HepG2 (cell line): ENCODE data around the gene TK2. TPM values are rescaled to one million over a fixed set of nuclear protein-coding genes. Genes with fewer than 3 reads are reported as not detected.

Experiments used
- ARHGAP35 ChIP-seq: sonication (generic); formaldehyde crosslinking; IDR thresholded peaks from 2 replicates; pipeline ENCODE4 v1.9.0; 2022; ENCODE audit warnings: mild to moderate bottlenecking, inconsistent platforms, moderate library complexity, missing genetic modification reagents, borderline replicate concordance
- ATF1 ChIP-seq: IDR thresholded peaks from 2 replicates; pipeline ENCODE4 v1.6.1; 2016; ENCODE audit warnings: mild to moderate bottlenecking, control low read depth
- ETV5 ChIP-seq: IDR thresholded peaks from 2 replicates; pipeline ENCODE4 v1.6.1; 2018; ENCODE audit warnings: missing biosample characterization, missing genetic modification reagents, inconsistent platforms, borderline replicate concordance
- ISL2 ChIP-seq: sonication (generic); formaldehyde crosslinking; IDR thresholded peaks from 2 replicates; pipeline ENCODE4 v1.5.0; 2020; ENCODE audit warnings: missing genetic modification reagents
- MEIS1 ChIP-seq: sonication (generic); formaldehyde crosslinking; IDR thresholded peaks from 2 replicates; pipeline ENCODE4 v1.9.0; 2021; ENCODE audit warnings: mild to moderate bottlenecking, missing genetic modification reagents, moderate library complexity, borderline replicate concordance
- NFE2 ChIP-seq: sonication (generic); formaldehyde crosslinking; IDR thresholded peaks from 2 replicates; pipeline ENCODE4 v1.4.0; 2020; ENCODE audit warnings: missing genetic modification reagents
- TFDP2 ChIP-seq: sonication (generic); formaldehyde crosslinking; IDR thresholded peaks from 2 replicates; pipeline ENCODE4 v1.4.0; 2020; ENCODE audit warnings: missing genetic modification reagents
- ZC3H13 ChIP-seq: sonication (generic); formaldehyde crosslinking; IDR thresholded peaks from 2 replicates; pipeline ENCODE4 v1.8.1; 2023; ENCODE audit warnings: mild to moderate bottlenecking, missing genetic modification reagents, moderate library complexity
- ZNF101 ChIP-seq: sonication (generic); formaldehyde crosslinking; IDR thresholded peaks from 2 replicates; pipeline ENCODE4 v1.4.0; 2020; ENCODE audit warnings: mild to moderate bottlenecking, low read depth, missing genetic modification reagents, borderline replicate concordance
- ZNF292 ChIP-seq: sonication (generic); formaldehyde crosslinking; IDR thresholded peaks from 2 replicates; pipeline ENCODE4 v1.8.1; 2022; ENCODE audit warnings: mild to moderate bottlenecking, low read depth, missing genetic modification reagents, borderline replicate concordance
- ZNF3 ChIP-seq: IDR thresholded peaks from 2 replicates; pipeline ENCODE4 v1.7.0; 2017; ENCODE audit warnings: inconsistent platforms
- ZNF30 ChIP-seq: sonication (generic); formaldehyde crosslinking; IDR thresholded peaks from 2 replicates; pipeline ENCODE4 v1.5.0; 2020; ENCODE audit warnings: mild to moderate bottlenecking, missing genetic modification reagents
- ZNF576 ChIP-seq: sonication (generic); formaldehyde crosslinking; IDR thresholded peaks from 2 replicates; pipeline ENCODE4 v1.4.0; 2020; ENCODE audit warnings: mild to moderate bottlenecking, missing genetic modification reagents
- ZXDC ChIP-seq: sonication (generic); formaldehyde crosslinking; IDR thresholded peaks from 2 replicates; pipeline ENCODE4 v1.5.0; 2020; ENCODE audit warnings: mild to moderate bottlenecking, missing genetic modification reagents
- polyA plus RNA-seq, 8 experiments: library from polyadenylated mRNA; depleted of rRNA in 3 of 8; stranded (reverse) in 7 of 8; unstranded in 1 of 8; fragments of >200 nt; fragmentation: Illumina TruSeq in 4 of 8; extraction: Trizol in 4 of 8; gene quantifications; 2 replicates each; pipeline versions ENCODE4 v1.2.1 to v1.2.3, GENCODE V29; 2011 to 2016; ENCODE audit warnings: low read depth in 4 of 8, missing spikeins in 1 of 8, mixed read lengths in 1 of 8; ENCODE audit not compliant: insufficient read depth in 1 of 8
- total RNA-seq, 5 experiments: library from RNA; depleted of rRNA; stranded (reverse); fragments of >200 nt; fragmentation: Illumina TruSeq; extraction: Trizol; gene quantifications; 2 replicates each; pipeline ENCODE4 v1.2.3, GENCODE V29; 2016; ENCODE audit warnings: low read depth in 1 of 5
- TF ChIP-seq, protein P1 (sequence below), 2 experiments: fragments of 450-650 bp in 1 of 2; sonication (generic) in 1 of 2; formaldehyde crosslinking in 1 of 2; IDR thresholded peaks; 2 replicates each; pipeline versions ENCODE4 v1.6.1 to v1.8.0; 2016 to 2022; ENCODE audit warnings: antibody characterized with exemption in 1 of 2, mild to moderate bottlenecking in 1 of 2, missing genetic modification reagents in 1 of 2

Gene TK2
- total and polyA plus RNA-seq, 2 of the 13 experiments (the other 11 are each of a cell fraction or from before 2014, with no cell fraction given): 18.7 to 21.0 TPM

GRCh38 chr16:66512272-66513110 is 37.4 kb downstream of the TK2 start (continued):
- no peak for TF ChIP-seq ZNF101 (CRISPR knock-in tag)
- TF ChIP-seq ATF1: no peak
- TF ChIP-seq ARHGAP35 (CRISPR knock-in tag): no peak
- TF ChIP-seq ZC3H13 (CRISPR knock-in tag): no peak
- TF ChIP-seq ZNF3 (CRISPR knock-in tag): no peak
- no peak for TF ChIP-seq NFE2
- no peak for TF ChIP-seq ZXDC
- no peak for TF ChIP-seq ZNF576 (CRISPR knock-in tag)
- no peak; the same call in 1 of the 2 replicates for TF ChIP-seq ZNF292
- no peak; the same call in 1 of the 2 replicates for TF ChIP-seq MEIS1
- TF ChIP-seq ISL2 (CRISPR knock-in tag): no peak
- TF ChIP-seq ETV5 (CRISPR knock-in tag): no peak; the same call in 1 of the 2 replicates
- TF ChIP-seq ZNF30 (CRISPR knock-in tag): no peak
- TF ChIP-seq TFDP2 (CRISPR knock-in tag): no peak
- TF ChIP-seq, protein P1, sequence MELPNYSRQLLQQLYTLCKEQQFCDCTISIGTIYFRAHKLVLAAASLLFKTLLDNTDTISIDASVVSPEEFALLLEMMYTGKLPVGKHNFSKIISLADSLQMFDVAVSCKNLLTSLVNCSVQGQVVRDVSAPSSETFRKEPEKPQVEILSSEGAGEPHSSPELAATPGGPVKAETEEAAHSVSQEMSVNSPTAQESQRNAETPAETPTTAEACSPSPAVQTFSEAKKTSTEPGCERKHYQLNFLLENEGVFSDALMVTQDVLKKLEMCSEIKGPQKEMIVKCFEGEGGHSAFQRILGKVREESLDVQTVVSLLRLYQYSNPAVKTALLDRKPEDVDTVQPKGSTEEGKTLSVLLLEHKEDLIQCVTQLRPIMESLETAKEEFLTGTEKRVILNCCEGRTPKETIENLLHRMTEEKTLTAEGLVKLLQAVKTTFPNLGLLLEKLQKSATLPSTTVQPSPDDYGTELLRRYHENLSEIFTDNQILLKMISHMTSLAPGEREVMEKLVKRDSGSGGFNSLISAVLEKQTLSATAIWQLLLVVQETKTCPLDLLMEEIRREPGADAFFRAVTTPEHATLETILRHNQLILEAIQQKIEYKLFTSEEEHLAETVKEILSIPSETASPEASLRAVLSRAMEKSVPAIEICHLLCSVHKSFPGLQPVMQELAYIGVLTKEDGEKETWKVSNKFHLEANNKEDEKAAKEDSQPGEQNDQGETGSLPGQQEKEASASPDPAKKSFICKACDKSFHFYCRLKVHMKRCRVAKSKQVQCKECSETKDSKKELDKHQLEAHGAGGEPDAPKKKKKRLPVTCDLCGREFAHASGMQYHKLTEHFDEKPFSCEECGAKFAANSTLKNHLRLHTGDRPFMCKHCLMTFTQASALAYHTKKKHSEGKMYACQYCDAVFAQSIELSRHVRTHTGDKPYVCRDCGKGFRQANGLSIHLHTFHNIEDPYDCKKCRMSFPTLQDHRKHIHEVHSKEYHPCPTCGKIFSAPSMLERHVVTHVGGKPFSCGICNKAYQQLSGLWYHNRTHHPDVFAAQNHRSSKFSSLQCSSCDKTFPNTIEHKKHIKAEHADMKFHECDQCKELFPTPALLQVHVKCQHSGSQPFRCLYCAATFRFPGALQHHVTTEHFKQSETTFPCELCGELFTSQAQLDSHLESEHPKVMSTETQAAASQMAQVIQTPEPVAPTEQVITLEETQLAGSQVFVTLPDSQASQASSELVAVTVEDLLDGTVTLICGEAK (IDR thresholded peaks at IDR 0.05): no peak
- TF ChIP-seq, protein P1 (CRISPR knock-in tag; IDR thresholded peaks at IDR 0.05): no peak; the same call in 1 of the 2 replicates
